ENCODE measurements around the gene ITGAV. TPM values are rescaled to one million over a fixed set of nuclear protein-coding genes. Genes with fewer than 3 reads are reported as not detected.

Gene ITGAV
- total RNA-seq, 5 donors from 2014 or later (not counting 1 experiment from before 2014, with no cell fraction given), result 5.8 to 9.5 (median 5.9) TPM

- no peaks in the 10 kb centered on the region for H3K36me3 ChIP-seq (ENCODE audit: control insufficient read depth in 2 of 2, extremely low read depth in 1 of 2, insufficient read depth in 1 of 2, low read length in 1 of 2)
- Mint-ChIP-seq H3K27ac (no peak overlapping the region), H3K27me3 (no peaks in the 10 kb centered on the region), H3K4me3 (no peak overlapping the region), H3K9me3 (no peaks in the 10 kb centered on the region), H3K36me3 (peaks cover 12% of the 10 kb centered on the region), H3K4me1 (no peaks in the 10 kb centered on the region)
- DNase-seq (no peak), ATAC-seq (replicated peaks in 1 of 4) (no peak)
- H3K9me3 ChIP-seq, result no peaks in the 10 kb centered on the region
- H3K27ac ChIP-seq (ENCODE audit: low read length), result no peak overlapping the region
- H3K4me1 ChIP-seq (ENCODE audit: control insufficient read depth in 1 of 2, extremely low read depth in 1 of 2, insufficient read depth in 2 of 2, low read length in 2 of 2), result no peaks in the 10 kb centered on the region
- H3K27me3 ChIP-seq (replicated peaks in 1 of 2; ENCODE audit: control insufficient read depth in 2 of 2, extremely low read depth in 1 of 2, insufficient read depth in 2 of 2, low read length in 1 of 2), result no peaks in the 10 kb centered on the region
- ChIA-PET CTCF (interaction anchor here (0.7 to 1.0 kb wide), 3 partner anchors 11 to 1305 kb away, joined by 3 read pairs; no protein-coding TSS in a partner anchor), POLR2A (interaction anchor here in 1 of 2 donors (0.7 kb wide), 1 partner anchor 920 kb away, joined by 4 read pairs; no protein-coding TSS in a partner anchor)
- no CpG with 5 or more reads among the region's 1 CpG for WGBS (ENCODE audit: insufficient coverage)
- no peak overlapping the region for H3K4me3 ChIP-seq (ENCODE audit: control insufficient read depth in 1 of 2, extremely low read depth in 1 of 2, low read length in 1 of 2)
These were observed 39.6 kb downstream of the ITGAV start for GRCh38 chr2:186629250-186629996.

- POLR2A ChIA-PET, result interaction anchor here in 1 of 2 donors (0.6 kb wide), 1 partner anchor 11 kb away, joined by 3 read pairs; no protein-coding TSS in a partner anchor
- H3K4me1 Mint-ChIP-seq, result no peaks in the 10 kb centered on the region
These were observed 42.6 kb downstream of the ITGAV start for GRCh38 chr2:186632417-186632816.

GRCh38 chr2:186634701-186635100, 44.8 kb downstream of the ITGAV start:
- H3K27me3 ChIP-seq (replicated peaks in 1 of 2; ENCODE audit: control insufficient read depth in 2 of 2, extremely low read depth in 1 of 2, insufficient read depth in 2 of 2, low read length in 1 of 2), result no peaks in the 10 kb centered on the region
- H3K36me3 ChIP-seq (ENCODE audit: control insufficient read depth in 2 of 2, extremely low read depth in 1 of 2, insufficient read depth in 1 of 2, low read length in 1 of 2), result peaks cover 0 to 3% of the 10 kb centered on the region in 2 donors
- no peak overlapping the region for H3K27ac Mint-ChIP-seq
- no peak overlapping the region for H3K4me3 ChIP-seq (ENCODE audit: control insufficient read depth in 1 of 2, extremely low read depth in 1 of 2, low read length in 1 of 2)
- peaks cover 0 to 3% (median 0%) of the 10 kb centered on the region in 3 donors for H3K4me1 Mint-ChIP-seq
- no peaks in the 10 kb centered on the region for H3K4me1 ChIP-seq (ENCODE audit: control insufficient read depth in 1 of 2, extremely low read depth in 1 of 2, insufficient read depth in 2 of 2, low read length in 2 of 2)
- H3K36me3 Mint-ChIP-seq, result peaks cover 4% of the 10 kb centered on the region
- no peak for ATAC-seq (replicated peaks in 1 of 4)
- H3K27ac ChIP-seq (ENCODE audit: low read length), result no peak overlapping the region
- DNase-seq, result no peak
- H3K4me3 Mint-ChIP-seq, result no peak overlapping the region
- no peaks in the 10 kb centered on the region for H3K9me3 ChIP-seq
- ChIA-PET POLR2A (interaction anchor here in 1 of 2 donors (0.5 kb wide), 1 partner anchor 236 kb away, joined by 6 read pairs; no protein-coding TSS in a partner anchor), CTCF (no interaction called here)
- no peaks in the 10 kb centered on the region for H3K27me3 Mint-ChIP-seq
- no peaks in the 10 kb centered on the region for H3K9me3 Mint-ChIP-seq

More at GRCh38 chr2:186632417-186632816, 42.6 kb downstream of the ITGAV start:
- CTCF ChIA-PET, result no interaction called here
- no peaks in the 10 kb centered on the region for H3K9me3 ChIP-seq
- H3K27ac ChIP-seq (ENCODE audit: low read length), result no peak overlapping the region
- ATAC-seq (replicated peaks in 1 of 4) (no peak), DNase-seq (no peak)
- H3K27me3 ChIP-seq (replicated peaks in 1 of 2; ENCODE audit: control insufficient read depth in 2 of 2, extremely low read depth in 1 of 2, insufficient read depth in 2 of 2, low read length in 1 of 2), result no peaks in the 10 kb centered on the region
- Mint-ChIP-seq H3K27ac (no peak overlapping the region), H3K36me3 (peaks cover 8% of the 10 kb centered on the region), H3K9me3 (no peaks in the 10 kb centered on the region), H3K27me3 (no peaks in the 10 kb centered on the region), H3K4me3 (no peak overlapping the region)
- no peaks in the 10 kb centered on the region for H3K4me1 ChIP-seq (ENCODE audit: control insufficient read depth in 1 of 2, extremely low read depth in 1 of 2, insufficient read depth in 2 of 2, low read length in 2 of 2)
- WGBS (ENCODE audit: insufficient coverage), result no CpG with 5 or more reads among the region's 2 CpGs
- no peak overlapping the region for H3K4me3 ChIP-seq (ENCODE audit: control insufficient read depth in 1 of 2, extremely low read depth in 1 of 2, low read length in 1 of 2)
- no peaks in the 10 kb centered on the region for H3K36me3 ChIP-seq (ENCODE audit: control insufficient read depth in 2 of 2, extremely low read depth in 1 of 2, insufficient read depth in 1 of 2, low read length in 1 of 2)

GRCh38 chr2:186636800-186637496, 47.1 kb downstream of the ITGAV start:
- H3K9me3 ChIP-seq, result no peaks in the 10 kb centered on the region
- no peak overlapping the region for H3K27ac Mint-ChIP-seq
- H3K4me1 Mint-ChIP-seq, result peaks cover 0 to 6% (median 0%) of the 10 kb centered on the region in 3 donors
- H3K27ac ChIP-seq (ENCODE audit: low read length), result no peak overlapping the region
- H3K9me3 Mint-ChIP-seq, result no peaks in the 10 kb centered on the region
- H3K4me1 ChIP-seq (ENCODE audit: control insufficient read depth in 1 of 2, extremely low read depth in 1 of 2, insufficient read depth in 2 of 2, low read length in 2 of 2), result no peaks in the 10 kb centered on the region
- DNase-seq (no peak), ATAC-seq (replicated peaks in 1 of 4) (no peak)
- no peak overlapping the region for H3K4me3 ChIP-seq (ENCODE audit: control insufficient read depth in 1 of 2, extremely low read depth in 1 of 2, low read length in 1 of 2)
- WGBS (ENCODE audit: insufficient coverage), result no CpG with 5 or more reads among the region's 11 CpGs
- POLR2A ChIA-PET, result no interaction called here
- no peaks in the 10 kb centered on the region for H3K27me3 ChIP-seq (replicated peaks in 1 of 2; ENCODE audit: control insufficient read depth in 2 of 2, extremely low read depth in 1 of 2, insufficient read depth in 2 of 2, low read length in 1 of 2)
- H3K27me3 Mint-ChIP-seq, result no peaks in the 10 kb centered on the region
- H3K36me3 ChIP-seq (ENCODE audit: control insufficient read depth in 2 of 2, extremely low read depth in 1 of 2, insufficient read depth in 1 of 2, low read length in 1 of 2), result peaks cover 0 to 8% of the 10 kb centered on the region in 2 donors
- H3K36me3 Mint-ChIP-seq, result peaks cover 4% of the 10 kb centered on the region
- no peak overlapping the region for H3K4me3 Mint-ChIP-seq
- CTCF ChIA-PET, result no interaction called here

- Mint-ChIP-seq H3K4me1 (peaks cover 0 to 6% (median 0%) of the 10 kb centered on the region in 3 donors), H3K27ac (no peak overlapping the region), H3K4me3 (no peak overlapping the region), H3K9me3 (no peaks in the 10 kb centered on the region), H3K36me3 (peaks cover 4% of the 10 kb centered on the region), H3K27me3 (no peaks in the 10 kb centered on the region)
- Histone ChIP-seq H3K9me3 (no peaks in the 10 kb centered on the region), H3K4me3 (ENCODE audit: control insufficient read depth in 1 of 2, extremely low read depth in 1 of 2, low read length in 1 of 2) (no peak overlapping the region), H3K4me1 (ENCODE audit: control insufficient read depth in 1 of 2, extremely low read depth in 1 of 2, insufficient read depth in 2 of 2, low read length in 2 of 2) (no peaks in the 10 kb centered on the region), H3K36me3 (ENCODE audit: control insufficient read depth in 2 of 2, extremely low read depth in 1 of 2, insufficient read depth in 1 of 2, low read length in 1 of 2) (peaks cover 0 to 8% of the 10 kb centered on the region in 2 donors), H3K27ac (ENCODE audit: low read length) (no peak overlapping the region), H3K27me3 (replicated peaks in 1 of 2; ENCODE audit: control insufficient read depth in 2 of 2, extremely low read depth in 1 of 2, insufficient read depth in 2 of 2, low read length in 1 of 2) (no peaks in the 10 kb centered on the region)
- ChIA-PET POLR2A (no interaction called here), CTCF (no interaction called here)
- DNase-seq, result no peak
- ATAC-seq (replicated peaks in 1 of 4), result no peak
These were observed 47.6 kb downstream of the ITGAV start for GRCh38 chr2:186637497-186637800.

GRCh38 chr2:186639939-186640338, 50.1 kb downstream of the ITGAV start:
- Mint-ChIP-seq H3K27ac (no peak overlapping the region), H3K9me3 (no peaks in the 10 kb centered on the region), H3K4me1 (peaks cover 0 to 6% (median 0%) of the 10 kb centered on the region in 3 donors), H3K4me3 (no peak overlapping the region), H3K27me3 (no peaks in the 10 kb centered on the region), H3K36me3 (peaks cover 15% of the 10 kb centered on the region)
- H3K4me3 ChIP-seq (ENCODE audit: control insufficient read depth in 1 of 2, extremely low read depth in 1 of 2, low read length in 1 of 2), result no peak overlapping the region
- DNase-seq (no peak), ATAC-seq (replicated peaks in 1 of 4) (no peak)
- CTCF ChIA-PET, result interaction anchor here (0.6 to 4.3 kb wide), 5 partner anchors 11 to 1160 kb away, joined by 3 to 44 read pairs (median 4); no protein-coding TSS in a partner anchor
- H3K27ac ChIP-seq (ENCODE audit: low read length), result no peak overlapping the region
- H3K27me3 ChIP-seq (replicated peaks in 1 of 2; ENCODE audit: control insufficient read depth in 2 of 2, extremely low read depth in 1 of 2, insufficient read depth in 2 of 2, low read length in 1 of 2), result no peaks in the 10 kb centered on the region
- peaks cover 0 to 12% of the 10 kb centered on the region in 2 donors for H3K36me3 ChIP-seq (ENCODE audit: control insufficient read depth in 2 of 2, extremely low read depth in 1 of 2, insufficient read depth in 1 of 2, low read length in 1 of 2)
- POLR2A ChIA-PET, result no interaction called here
- no peaks in the 10 kb centered on the region for H3K9me3 ChIP-seq
- H3K4me1 ChIP-seq (ENCODE audit: control insufficient read depth in 1 of 2, extremely low read depth in 1 of 2, insufficient read depth in 2 of 2, low read length in 2 of 2), result no peaks in the 10 kb centered on the region
